WTC11 (cell line): ENCODE results near the gene NCBP1.

Source experiments
- GRHL2 ChIP-seq: fragments of 250-450 bp; sonication (Bioruptor Pico); IDR thresholded peaks from 2 replicates; pipeline ENCODE4 v1.8.0; 2022; ENCODE audit warnings: mild to moderate bottlenecking, moderate library complexity; ENCODE audit not compliant: insufficient replicate concordance, severe bottlenecking
- ZNF138 ChIP-seq: sonication (generic); formaldehyde crosslinking; conservative IDR thresholded peaks from 2 replicates; pipeline ENCODE4 v1.8.1; 2022; ENCODE audit warnings: mild to moderate bottlenecking, moderate library complexity, missing genetic modification reagents
- TF ChIP-seq, protein P1 (sequence below): fragments of 200-600 bp; IDR thresholded peaks from 2 replicates; pipeline ENCODE4 v1.8.0; 2022; ENCODE audit warnings: antibody characterized with exemption
- TF ChIP-seq, protein P2 (sequence below): sonication (generic); formaldehyde crosslinking; conservative IDR thresholded peaks from 2 replicates; pipeline ENCODE4 v1.8.1; 2022; ENCODE audit warnings: mild to moderate bottlenecking, missing genetic modification reagents
- TF ChIP-seq, protein P3 (sequence below): fragments of 250-450 bp; sonication (Bioruptor Pico); IDR thresholded peaks from 2 replicates; pipeline ENCODE4 v1.9.0; 2021; ENCODE audit warnings: mild to moderate bottlenecking

DNA sequence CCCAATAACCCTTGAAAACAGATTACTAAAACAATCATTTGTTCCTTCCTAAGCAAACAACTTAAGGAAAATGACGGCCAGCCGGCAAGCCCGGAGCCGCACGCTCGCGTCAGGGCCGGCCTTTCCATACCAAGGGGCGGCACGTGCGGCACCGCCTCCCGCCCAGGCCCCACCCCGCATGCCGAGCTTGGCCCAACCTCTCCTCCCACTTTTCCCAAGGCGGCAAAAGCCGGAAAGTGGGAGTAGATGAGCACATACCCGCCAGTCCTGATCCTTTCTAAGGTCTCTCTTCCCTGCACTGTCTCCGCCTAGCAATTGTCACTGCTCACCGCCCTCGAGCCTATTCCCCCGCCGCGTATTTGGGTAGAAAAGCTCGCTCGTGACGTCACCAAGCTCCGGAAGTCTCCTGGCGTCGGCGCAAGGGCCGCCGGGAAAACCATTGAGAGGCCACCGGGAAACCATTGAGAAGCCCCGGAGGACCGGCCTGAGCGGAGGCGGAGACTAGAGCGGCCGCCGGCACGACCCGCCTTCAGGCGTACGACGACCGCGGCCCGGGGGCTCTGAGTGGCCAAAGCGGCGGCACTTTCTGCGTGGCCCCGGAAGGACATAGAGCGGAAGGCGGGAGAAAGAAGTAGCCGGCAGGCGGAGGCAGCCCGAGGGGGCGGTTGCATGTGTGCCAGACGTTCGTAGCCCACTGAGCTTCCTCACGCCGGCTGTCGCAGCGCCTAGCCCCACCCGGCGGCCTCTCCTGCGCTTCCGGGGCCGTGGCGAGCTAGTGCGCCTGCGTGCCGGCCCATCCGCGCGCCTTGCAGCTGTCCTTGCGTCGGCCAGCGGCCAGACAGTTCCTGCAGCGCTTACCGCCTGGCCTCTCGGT, at the start of gene NCBP1, which contains the start of gene TSTD2:
- TF ChIP-seq, protein P1, sequence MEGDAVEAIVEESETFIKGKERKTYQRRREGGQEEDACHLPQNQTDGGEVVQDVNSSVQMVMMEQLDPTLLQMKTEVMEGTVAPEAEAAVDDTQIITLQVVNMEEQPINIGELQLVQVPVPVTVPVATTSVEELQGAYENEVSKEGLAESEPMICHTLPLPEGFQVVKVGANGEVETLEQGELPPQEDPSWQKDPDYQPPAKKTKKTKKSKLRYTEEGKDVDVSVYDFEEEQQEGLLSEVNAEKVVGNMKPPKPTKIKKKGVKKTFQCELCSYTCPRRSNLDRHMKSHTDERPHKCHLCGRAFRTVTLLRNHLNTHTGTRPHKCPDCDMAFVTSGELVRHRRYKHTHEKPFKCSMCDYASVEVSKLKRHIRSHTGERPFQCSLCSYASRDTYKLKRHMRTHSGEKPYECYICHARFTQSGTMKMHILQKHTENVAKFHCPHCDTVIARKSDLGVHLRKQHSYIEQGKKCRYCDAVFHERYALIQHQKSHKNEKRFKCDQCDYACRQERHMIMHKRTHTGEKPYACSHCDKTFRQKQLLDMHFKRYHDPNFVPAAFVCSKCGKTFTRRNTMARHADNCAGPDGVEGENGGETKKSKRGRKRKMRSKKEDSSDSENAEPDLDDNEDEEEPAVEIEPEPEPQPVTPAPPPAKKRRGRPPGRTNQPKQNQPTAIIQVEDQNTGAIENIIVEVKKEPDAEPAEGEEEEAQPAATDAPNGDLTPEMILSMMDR = no peak
- TF ChIP-seq GRHL2 (CRISPR knock-in tag) (no peak), ZNF138 (no peak)
- TF ChIP-seq, protein P2, sequence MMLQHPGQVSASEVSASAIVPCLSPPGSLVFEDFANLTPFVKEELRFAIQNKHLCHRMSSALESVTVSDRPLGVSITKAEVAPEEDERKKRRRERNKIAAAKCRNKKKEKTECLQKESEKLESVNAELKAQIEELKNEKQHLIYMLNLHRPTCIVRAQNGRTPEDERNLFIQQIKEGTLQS = no peak
- TF ChIP-seq, protein P3, sequence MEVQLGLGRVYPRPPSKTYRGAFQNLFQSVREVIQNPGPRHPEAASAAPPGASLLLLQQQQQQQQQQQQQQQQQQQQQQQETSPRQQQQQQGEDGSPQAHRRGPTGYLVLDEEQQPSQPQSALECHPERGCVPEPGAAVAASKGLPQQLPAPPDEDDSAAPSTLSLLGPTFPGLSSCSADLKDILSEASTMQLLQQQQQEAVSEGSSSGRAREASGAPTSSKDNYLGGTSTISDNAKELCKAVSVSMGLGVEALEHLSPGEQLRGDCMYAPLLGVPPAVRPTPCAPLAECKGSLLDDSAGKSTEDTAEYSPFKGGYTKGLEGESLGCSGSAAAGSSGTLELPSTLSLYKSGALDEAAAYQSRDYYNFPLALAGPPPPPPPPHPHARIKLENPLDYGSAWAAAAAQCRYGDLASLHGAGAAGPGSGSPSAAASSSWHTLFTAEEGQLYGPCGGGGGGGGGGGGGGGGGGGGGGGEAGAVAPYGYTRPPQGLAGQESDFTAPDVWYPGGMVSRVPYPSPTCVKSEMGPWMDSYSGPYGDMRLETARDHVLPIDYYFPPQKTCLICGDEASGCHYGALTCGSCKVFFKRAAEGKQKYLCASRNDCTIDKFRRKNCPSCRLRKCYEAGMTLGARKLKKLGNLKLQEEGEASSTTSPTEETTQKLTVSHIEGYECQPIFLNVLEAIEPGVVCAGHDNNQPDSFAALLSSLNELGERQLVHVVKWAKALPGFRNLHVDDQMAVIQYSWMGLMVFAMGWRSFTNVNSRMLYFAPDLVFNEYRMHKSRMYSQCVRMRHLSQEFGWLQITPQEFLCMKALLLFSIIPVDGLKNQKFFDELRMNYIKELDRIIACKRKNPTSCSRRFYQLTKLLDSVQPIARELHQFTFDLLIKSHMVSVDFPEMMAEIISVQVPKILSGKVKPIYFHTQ (CRISPR knock-in tag) = no peak
